Thoracic aorta (tissue), 2 donors: ENCODE results near the gene SPTBN4. TPM values are rescaled to one million over a fixed set of nuclear protein-coding genes. Genes with fewer than 3 reads are reported as not detected.

Source experiments
- ATAC-seq: fragments of 150-250 bp; one replicate; pipeline ENCODE4 v1.8.0; 2017; ENCODE audit warnings: low read depth; ENCODE audit not compliant: insufficient number of reproducible peaks, low FRiP score
- DNase-seq: peaks from one replicate; pipeline ENCODE4 v3.0.0-alpha.2; 2020; ENCODE audit warnings: low spot score
- H3K27ac ChIP-seq, 2 donors: fragments of 200-600 bp; sonication (generic); 1 replicate in 1 of 2; 2 replicates in 1 of 2; pipeline ENCODE4 v1.5.1; 2016; ENCODE audit warnings: mild to moderate bottlenecking in 2 of 2, moderate library complexity in 2 of 2
- H3K27me3 ChIP-seq: fragments of 200-600 bp; sonication (generic); replicated peaks from 2 replicates; pipeline ENCODE4 v1.6.0; 2016; ENCODE audit warnings: mild to moderate bottlenecking; ENCODE audit not compliant: insufficient read depth
- H3K36me3 ChIP-seq: fragments of 200-600 bp; sonication (generic); one replicate; pipeline ENCODE4 v1.5.1; 2016
- H3K4me1 ChIP-seq, 2 donors: fragments of 200-600 bp; sonication (generic); 1 replicate in 1 of 2; 2 replicates in 1 of 2; pipeline versions ENCODE4 v1.5.1 to v1.6.0; 2016; ENCODE audit warnings: low read depth in 2 of 2, mild to moderate bottlenecking in 1 of 2; ENCODE audit not compliant: control insufficient read depth in 1 of 2
- H3K4me3 ChIP-seq: fragments of 200-600 bp; sonication (generic); 2 replicates; pipeline ENCODE4 v1.5.1; 2016; ENCODE audit warnings: mild to moderate bottlenecking
- H3K9me3 ChIP-seq: fragments of 200-600 bp; sonication (generic); 2 replicates; pipeline ENCODE4 v1.5.1; 2016
- total RNA-seq, 2 donors: library from RNA; depleted of rRNA; stranded (reverse); fragments of >200 nt; gene quantifications; one replicate each; pipeline versions ENCODE4 v1.1.0 to v1.2.3, GENCODE V29; 2016
- TF ChIP-seq, protein P1 (sequence below): fragments of 200-600 bp; sonication (generic); IDR thresholded peaks from one replicate; pipeline ENCODE4 v1.5.1; 2019; ENCODE audit warnings: antibody characterized with exemption

The SPTBN4 gene
- total RNA-seq, 2 donors from 2014 or later = 2.0 to 7.0 TPM

DNA sequence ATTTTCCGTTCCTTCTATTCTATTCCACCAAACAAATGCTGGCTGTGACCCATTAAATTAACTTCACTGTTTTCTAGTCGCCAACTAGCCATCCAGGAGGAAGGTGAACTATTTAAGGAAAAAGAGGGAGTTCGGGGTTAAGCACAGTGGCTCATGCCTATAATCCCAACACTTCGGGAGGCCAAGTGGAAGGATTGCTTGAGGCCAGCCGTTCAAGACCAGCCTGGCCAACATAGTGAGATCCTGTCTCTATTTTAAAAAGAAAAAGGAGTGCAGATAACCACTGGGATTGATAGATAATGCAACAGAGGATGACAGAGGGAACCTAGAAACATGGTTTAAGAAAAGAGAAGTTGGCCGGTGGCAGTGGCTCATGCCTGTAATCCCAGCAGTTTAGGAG lies 44.7 kb downstream of the SPTBN4 start:
- no peak for DNase-seq
- H3K4me1 ChIP-seq = peaks cover 0 to 11% of the 10 kb centered on the region in 2 donors
- TF ChIP-seq, protein P1, sequence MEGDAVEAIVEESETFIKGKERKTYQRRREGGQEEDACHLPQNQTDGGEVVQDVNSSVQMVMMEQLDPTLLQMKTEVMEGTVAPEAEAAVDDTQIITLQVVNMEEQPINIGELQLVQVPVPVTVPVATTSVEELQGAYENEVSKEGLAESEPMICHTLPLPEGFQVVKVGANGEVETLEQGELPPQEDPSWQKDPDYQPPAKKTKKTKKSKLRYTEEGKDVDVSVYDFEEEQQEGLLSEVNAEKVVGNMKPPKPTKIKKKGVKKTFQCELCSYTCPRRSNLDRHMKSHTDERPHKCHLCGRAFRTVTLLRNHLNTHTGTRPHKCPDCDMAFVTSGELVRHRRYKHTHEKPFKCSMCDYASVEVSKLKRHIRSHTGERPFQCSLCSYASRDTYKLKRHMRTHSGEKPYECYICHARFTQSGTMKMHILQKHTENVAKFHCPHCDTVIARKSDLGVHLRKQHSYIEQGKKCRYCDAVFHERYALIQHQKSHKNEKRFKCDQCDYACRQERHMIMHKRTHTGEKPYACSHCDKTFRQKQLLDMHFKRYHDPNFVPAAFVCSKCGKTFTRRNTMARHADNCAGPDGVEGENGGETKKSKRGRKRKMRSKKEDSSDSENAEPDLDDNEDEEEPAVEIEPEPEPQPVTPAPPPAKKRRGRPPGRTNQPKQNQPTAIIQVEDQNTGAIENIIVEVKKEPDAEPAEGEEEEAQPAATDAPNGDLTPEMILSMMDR = no peak
- no peaks in the 10 kb centered on the region for H3K27me3 ChIP-seq
- H3K4me3 ChIP-seq = no peak overlapping the region
- no peak for ATAC-seq
- H3K27ac ChIP-seq = no peak overlapping the region
- H3K36me3 ChIP-seq = no peaks in the 10 kb centered on the region
- H3K9me3 ChIP-seq = no peaks in the 10 kb centered on the region

GRCh38 chr19:40512110-40512472 lies 45.3 kb downstream of the SPTBN4 start:
- no peaks in the 10 kb centered on the region for H3K36me3 ChIP-seq
- DNase-seq (no peak), ATAC-seq (no peak)
- H3K9me3 ChIP-seq = no peaks in the 10 kb centered on the region
- H3K27ac ChIP-seq = no peak overlapping the region
- H3K27me3 ChIP-seq = no peaks in the 10 kb centered on the region
- H3K4me1 ChIP-seq = peaks cover 0 to 11% of the 10 kb centered on the region in 2 donors
- H3K4me3 ChIP-seq = no peak overlapping the region
- TF ChIP-seq, protein P1 = no peak

DNA sequence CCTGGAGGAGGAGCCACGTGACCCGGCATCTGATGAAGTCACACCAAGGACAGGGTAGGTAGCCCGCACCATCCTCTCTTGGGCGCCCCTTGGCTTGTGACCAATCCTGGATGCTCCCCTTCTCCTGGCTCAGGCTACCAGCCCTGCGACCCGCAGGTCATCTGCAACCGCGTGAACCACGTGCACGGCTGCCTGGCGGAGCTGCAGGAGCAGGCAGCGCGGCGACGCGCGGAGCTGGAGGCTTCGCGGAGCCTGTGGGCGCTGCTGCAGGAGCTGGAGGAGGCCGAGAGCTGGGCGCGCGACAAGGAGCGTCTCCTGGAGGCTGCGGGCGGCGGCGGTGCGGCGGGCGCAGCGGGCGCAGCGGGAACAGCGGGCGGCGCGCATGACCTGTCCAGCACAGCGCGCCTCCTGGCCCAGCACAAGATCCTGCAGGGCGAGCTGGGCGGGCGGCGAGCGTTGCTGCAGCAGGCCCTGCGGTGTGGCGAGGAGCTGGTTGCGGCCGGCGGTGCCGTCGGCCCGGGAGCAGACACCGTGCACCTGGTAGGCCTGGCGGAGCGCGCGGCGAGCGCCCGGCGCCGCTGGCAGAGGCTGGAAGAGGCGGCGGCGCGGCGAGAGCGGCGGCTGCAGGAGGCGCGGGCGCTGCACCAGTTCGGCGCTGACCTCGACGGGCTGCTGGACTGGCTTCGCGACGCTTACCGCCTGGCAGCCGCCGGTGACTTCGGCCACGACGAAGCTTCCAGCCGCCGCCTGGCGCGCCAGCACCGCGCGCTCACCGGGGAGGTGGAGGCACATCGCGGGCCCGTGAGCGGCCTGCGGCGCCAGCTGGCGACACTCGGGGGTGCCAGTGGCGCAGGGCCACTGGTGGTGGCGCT lies 45.9 kb downstream of the SPTBN4 start:
- DNase-seq (no peak), ATAC-seq (no peak)
- peaks cover 0 to 11% of the 10 kb centered on the region in 2 donors for H3K4me1 ChIP-seq
- H3K27me3 ChIP-seq = no peaks in the 10 kb centered on the region
- no peak overlapping the region for H3K27ac ChIP-seq
- peak overlapping the region; percentile 38 for H3K4me3 ChIP-seq
- H3K36me3 ChIP-seq = no peaks in the 10 kb centered on the region
- no peaks in the 10 kb centered on the region for H3K9me3 ChIP-seq
- TF ChIP-seq, protein P1 = no peak

- Histone ChIP-seq H3K36me3 (no peaks in the 10 kb centered on the region), H3K4me3 (no peak overlapping the region), H3K27me3 (no peaks in the 10 kb centered on the region), H3K9me3 (no peaks in the 10 kb centered on the region), H3K27ac (no peak overlapping the region), H3K4me1 (peaks cover 0 to 11% of the 10 kb centered on the region in 2 donors)
- no peak for ATAC-seq
- TF ChIP-seq, protein P1 = no peak
- DNase-seq = no peak
Observed at GRCh38 chr19:40513345-40513678, 46.5 kb downstream of the SPTBN4 start.

GRCh38 chr19:40513741-40514315 lies 47.0 kb downstream of the SPTBN4 start:
- Histone ChIP-seq H3K27me3 (no peaks in the 10 kb centered on the region), H3K9me3 (no peaks in the 10 kb centered on the region), H3K4me3 (no peak overlapping the region), H3K4me1 (peaks cover 0 to 11% of the 10 kb centered on the region in 2 donors), H3K36me3 (no peaks in the 10 kb centered on the region), H3K27ac (no peak overlapping the region)
- ATAC-seq = no peak
- DNase-seq = no peak
- TF ChIP-seq, protein P1 = no peak
